ENCODE results near the gene FSIP1. TPM values are rescaled to one million over a fixed set of nuclear protein-coding genes. Genes with fewer than 3 reads are reported as not detected.

The FSIP1 gene
- total and polyA plus RNA-seq, 8 donors, result 0.11 to 0.64 (median 0.38) TPM

Other genes with a start within 250 kb of the FSIP1 start
- gene THBS1, start 201.8 kb downstream of the FSIP1 start, total RNA-seq, result 100 to 1,000 TPM in 2 of 6 donors, 10 to 100 TPM in 4; 31.1 to 176 (median 77.9) TPM
- 10 to 100 TPM; 14.0 to 16.7 TPM for gene THBS1, start 201.8 kb downstream of the FSIP1 start, polyA plus RNA-seq
- 1 to 10 TPM in 2 of 6 donors, under 1 TPM in 4; 0.16 to 6.8 (median 0.60) TPM for gene GPR176, start 137.4 kb upstream of the FSIP1 start, total RNA-seq
- 1 to 10 TPM; 1.0 to 1.1 TPM for gene GPR176, start 137.4 kb upstream of the FSIP1 start, polyA plus RNA-seq
- 10 to 100 TPM in 5 of 6 donors, 1 to 10 TPM in 1; 9.9 to 19.7 (median 11.7) TPM for gene EIF2AK4, start 151.3 kb upstream of the FSIP1 start, total RNA-seq
- gene EIF2AK4, start 151.3 kb upstream of the FSIP1 start, polyA plus RNA-seq, result 10 to 100 TPM; 23.2 to 31.1 TPM